Measurements from ENCODE around the gene TERB2. TPM values are rescaled to one million over a fixed set of nuclear protein-coding genes. Genes with fewer than 3 reads are reported as not detected.
"Not testable (repeated sequence)": the region's sequence is repeated elsewhere in the genome, so short reads cannot be mapped to it uniquely, and the experiment has no call there.

TERB2 gene
- total RNA-seq, 2 donors from 2014 or later, result not detected

- 45 to 57% methylated on average over 6 of the region's 6 CpGs for WGBS, 2 donors
- H3K36me3 ChIP-seq (replicated peaks in 1 of 2; ENCODE audit: insufficient read depth in 1 of 2, low read depth in 2 of 2), result no peaks in the 10 kb centered on the region
- H3K27ac ChIP-seq, result no peak overlapping the region
- no peaks in the 10 kb centered on the region for H3K27me3 ChIP-seq
- peak; percentile 26 for ATAC-seq
- DNase-seq, result peak in 3 of 4 donors; percentile 53 to 65 (median 60)
- no peak overlapping the region for H3K4me3 ChIP-seq
- intact Hi-C loops (cut with DNase I), result loop anchor here (10.0 kb wide), 1 partner anchor 167 kb away; no protein-coding TSS in a partner anchor
- TF ChIP-seq, protein P1, sequence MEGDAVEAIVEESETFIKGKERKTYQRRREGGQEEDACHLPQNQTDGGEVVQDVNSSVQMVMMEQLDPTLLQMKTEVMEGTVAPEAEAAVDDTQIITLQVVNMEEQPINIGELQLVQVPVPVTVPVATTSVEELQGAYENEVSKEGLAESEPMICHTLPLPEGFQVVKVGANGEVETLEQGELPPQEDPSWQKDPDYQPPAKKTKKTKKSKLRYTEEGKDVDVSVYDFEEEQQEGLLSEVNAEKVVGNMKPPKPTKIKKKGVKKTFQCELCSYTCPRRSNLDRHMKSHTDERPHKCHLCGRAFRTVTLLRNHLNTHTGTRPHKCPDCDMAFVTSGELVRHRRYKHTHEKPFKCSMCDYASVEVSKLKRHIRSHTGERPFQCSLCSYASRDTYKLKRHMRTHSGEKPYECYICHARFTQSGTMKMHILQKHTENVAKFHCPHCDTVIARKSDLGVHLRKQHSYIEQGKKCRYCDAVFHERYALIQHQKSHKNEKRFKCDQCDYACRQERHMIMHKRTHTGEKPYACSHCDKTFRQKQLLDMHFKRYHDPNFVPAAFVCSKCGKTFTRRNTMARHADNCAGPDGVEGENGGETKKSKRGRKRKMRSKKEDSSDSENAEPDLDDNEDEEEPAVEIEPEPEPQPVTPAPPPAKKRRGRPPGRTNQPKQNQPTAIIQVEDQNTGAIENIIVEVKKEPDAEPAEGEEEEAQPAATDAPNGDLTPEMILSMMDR (IDR thresholded peaks at IDR 0.05), result no peak
- TF ChIP-seq POLR2A (IDR thresholded peaks at IDR 0.05), result no peak
- no peaks in the 10 kb centered on the region for H3K9me3 ChIP-seq
- H3K4me1 ChIP-seq, result peaks cover 33% of the 10 kb centered on the region
Observed at GRCh38 chr15:45021348-45021747, 64.9 kb downstream of the TERB2 start.

DNA sequence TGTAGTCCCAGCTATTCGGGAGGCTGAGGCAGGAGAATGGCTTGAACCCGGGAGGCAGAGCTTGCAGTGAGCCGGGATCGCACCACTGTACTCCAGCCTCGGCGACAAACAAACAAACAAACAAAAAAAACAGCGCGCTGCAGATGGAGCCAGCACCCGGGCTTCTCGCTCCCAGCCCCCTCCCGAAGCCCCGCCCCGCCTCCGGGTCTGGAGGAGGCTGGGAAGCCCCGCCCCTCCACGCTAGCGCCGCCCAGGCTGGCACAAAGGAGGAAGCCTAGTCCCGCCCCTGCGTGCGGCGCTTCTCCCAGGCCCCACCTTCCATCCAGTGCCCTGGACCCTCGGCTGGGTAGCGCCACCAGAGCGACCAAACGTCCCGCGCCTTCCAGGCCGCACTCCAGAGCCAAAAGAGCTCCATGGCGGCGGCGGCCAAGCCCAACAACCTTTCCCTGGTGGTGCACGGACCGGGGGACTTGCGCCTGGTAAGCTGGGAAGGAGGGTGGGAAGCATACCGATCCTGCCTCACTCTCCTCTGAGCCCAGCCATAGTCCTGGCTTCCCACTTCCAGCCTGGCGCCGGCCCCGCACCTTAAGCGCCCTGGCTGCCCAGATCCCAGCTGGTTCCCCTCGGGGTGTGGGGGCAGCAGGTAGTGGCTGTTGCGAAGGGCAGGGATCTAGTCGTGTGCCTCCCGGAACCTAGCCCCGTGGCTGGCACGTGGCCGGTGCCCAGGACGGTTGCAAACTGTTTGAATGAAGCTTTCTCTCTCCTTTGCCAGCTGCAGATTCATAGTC is 66.6 kb downstream of the TERB2 start, which contains the start of gene SORD:
Gene SORD, plus strand, starts transcription at position 325 of the 788 bp plus-strand sequence. Its CDS starts 89 bp downstream, at position 414.
- peak; percentile 96 for ATAC-seq
- intact Hi-C loops (cut with DNase I), result loop anchor here (10.0 kb wide), 1 partner anchor 168 kb away; no protein-coding TSS in a partner anchor
- H3K36me3 ChIP-seq (replicated peaks in 1 of 2; ENCODE audit: insufficient read depth in 1 of 2, low read depth in 2 of 2), result no peaks in the 10 kb centered on the region
- TF ChIP-seq, protein P1 (IDR thresholded peaks at IDR 0.05), result no peak
- TF ChIP-seq POLR2A (IDR thresholded peaks at IDR 0.05), result peak; percentile 43 to 76 (median 72)
- peaks cover 33% of the 10 kb centered on the region for H3K4me1 ChIP-seq
- H3K27ac ChIP-seq, result peak within 1 kb of the TSS; percentile 47 to 70 (median 59)
- DNase-seq, result peak; percentile 94 to 98 (median 94)
- 1% methylated on average over 32 to 48 of the region's 48 CpGs for WGBS, 2 donors
- no peaks in the 10 kb centered on the region for H3K9me3 ChIP-seq
- no peaks in the 10 kb centered on the region for H3K27me3 ChIP-seq
- H3K4me3 ChIP-seq, result peak within 1 kb of the TSS; percentile 41 to 50

GRCh38 chr15:45023659-45024225 is 67.3 kb downstream of the TERB2 start:
- peak overlapping the region in 1 of 2 donors; percentile 41 for H3K4me3 ChIP-seq
- no peak for ATAC-seq

DNA sequence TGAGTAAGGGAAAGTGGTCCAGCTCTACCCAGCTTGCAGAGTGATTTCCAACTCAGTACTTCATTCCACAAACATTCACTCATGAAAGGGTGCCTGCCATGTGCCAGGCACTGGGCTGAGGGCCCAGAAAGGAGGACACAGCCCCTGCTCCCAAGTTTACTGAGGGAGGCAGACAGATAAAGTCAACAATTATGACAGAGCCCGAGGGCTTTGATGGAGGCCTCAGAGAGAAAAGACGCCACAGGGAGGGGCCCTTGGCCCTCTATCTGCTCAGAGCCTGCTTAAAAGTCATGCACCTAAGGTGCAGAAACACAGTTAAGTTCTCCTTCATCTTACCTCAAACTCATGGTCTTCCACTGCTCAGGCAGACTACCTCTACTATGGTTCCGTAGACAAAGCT is 68.2 kb downstream of the TERB2 start:
- H3K36me3 ChIP-seq (replicated peaks in 1 of 2; ENCODE audit: insufficient read depth in 1 of 2, low read depth in 2 of 2); H3K27ac ChIP-seq; H3K9me3 ChIP-seq; ATAC-seq; H3K27me3 ChIP-seq; H3K4me3 ChIP-seq; DNase-seq: not testable (repeated sequence)
- WGBS, 2 donors, result 75 to 86% methylated on average over 1 to 3 of the region's 3 CpGs
- intact Hi-C loops (cut with DNase I), result loop anchor here (10.0 kb wide), 1 partner anchor 170 kb away; no protein-coding TSS in a partner anchor
- H3K4me1 ChIP-seq, result peaks cover 33% of the 10 kb centered on the region

More at GRCh38 chr15:45023659-45024225, 67.3 kb downstream of the TERB2 start:
- WGBS, 2 donors, result 17 to 24% methylated on average over 4 of the region's 4 CpGs
- peaks cover 33% of the 10 kb centered on the region for H3K4me1 ChIP-seq
- intact Hi-C loops (cut with DNase I), result loop anchor here (10.0 kb wide), 1 partner anchor 169 kb away; no protein-coding TSS in a partner anchor
- no peak for DNase-seq
- TF ChIP-seq, protein P1 (IDR thresholded peaks at IDR 0.05), result no peak
- no peaks in the 10 kb centered on the region for H3K36me3 ChIP-seq (replicated peaks in 1 of 2; ENCODE audit: insufficient read depth in 1 of 2, low read depth in 2 of 2)
- H3K27me3 ChIP-seq, result no peaks in the 10 kb centered on the region
- H3K27ac ChIP-seq, result peak overlapping the region; percentile 47 to 70 (median 59)
- H3K9me3 ChIP-seq, result no peaks in the 10 kb centered on the region

DNA sequence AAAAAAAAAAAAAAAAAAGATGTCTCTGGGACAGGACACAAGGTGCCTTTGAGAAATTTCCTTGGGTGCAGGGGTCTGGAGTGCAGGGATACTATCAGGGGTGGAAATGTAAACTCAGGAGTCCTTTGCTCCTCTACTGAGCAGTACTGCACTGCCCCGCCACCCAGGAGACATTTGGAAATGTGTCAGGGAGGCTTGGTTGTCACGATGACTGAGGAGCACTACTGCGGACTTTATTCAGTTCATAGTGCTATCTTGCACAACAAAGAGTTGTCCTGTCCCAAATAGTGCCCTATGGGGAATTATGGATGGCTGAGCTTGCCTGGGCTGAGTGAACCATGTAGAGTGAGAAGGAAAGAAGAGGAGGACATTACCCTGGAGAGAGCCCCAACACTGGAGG is 69.1 kb downstream of the TERB2 start:
- intact Hi-C loops (cut with DNase I), result loop anchor here (10.0 kb wide), 1 partner anchor 171 kb away; no protein-coding TSS in a partner anchor
- ATAC-seq; H3K4me3 ChIP-seq; H3K27me3 ChIP-seq; H3K27ac ChIP-seq; H3K36me3 ChIP-seq (replicated peaks in 1 of 2; ENCODE audit: insufficient read depth in 1 of 2, low read depth in 2 of 2); H3K9me3 ChIP-seq; DNase-seq: not testable (repeated sequence)
- H3K4me1 ChIP-seq, result peaks cover 30% of the 10 kb centered on the region
- WGBS, 2 donors, result 95 to 100% methylated on average over 3 of the region's 3 CpGs
